OCI-LY1 (cell line): Measurements from ENCODE around the gene USP6NL.

ENCODE experiments used
- H2AFZ ChIP-seq: fragments of 200-600 bp; sonication (generic), shearing (Covaris generic); 2 replicates; pipeline ENCODE4 v1.6.0; 2014; ENCODE audit warnings: antibody characterized with exemption, mild to moderate bottlenecking, low read length
- H3F3A ChIP-seq: fragments of 200-600 bp; sonication (generic), shearing (Covaris generic); 2 replicates; pipeline ENCODE4 v1.6.0; 2014; ENCODE audit warnings: mild to moderate bottlenecking, antibody characterized with exemption, low read length, moderate library complexity; ENCODE audit not compliant: insufficient read depth
- H3K27ac ChIP-seq: fragments of 200-600 bp; sonication (generic); 2 replicates; pipeline ENCODE4 v1.5.1; 2014; ENCODE audit warnings: low read length, mixed run types, mild to moderate bottlenecking, low read depth; ENCODE audit not compliant: poor library complexity, severe bottlenecking
- H3K27me3 ChIP-seq: fragments of 200-600 bp; sonication (generic); 2 replicates; pipeline ENCODE4 v1.6.0; 2014; ENCODE audit warnings: antibody characterized with exemption, mild to moderate bottlenecking, low read length, moderate library complexity; ENCODE audit not compliant: insufficient read depth
- H3K36me3 ChIP-seq: fragments of 200-600 bp; sonication (generic); 2 replicates; pipeline ENCODE4 v1.6.1; 2014; ENCODE audit warnings: mild to moderate bottlenecking, antibody characterized with exemption, low read length, moderate library complexity, mixed read lengths; ENCODE audit not compliant: insufficient read depth
- H3K4me1 ChIP-seq: fragments of 200-600 bp; sonication (generic); 2 replicates; pipeline ENCODE4 v1.5.1; 2014; ENCODE audit warnings: mild to moderate bottlenecking, low read length, moderate library complexity; ENCODE audit not compliant: insufficient read depth, severe bottlenecking
- H3K4me2 ChIP-seq: fragments of 200-600 bp; sonication (generic), shearing (Covaris generic); 2 replicates; pipeline ENCODE4 v1.6.1; 2014; ENCODE audit warnings: low read length
- H3K4me3 ChIP-seq: fragments of 200-600 bp; sonication (generic); 2 replicates; pipeline ENCODE4 v1.5.1; 2014; ENCODE audit warnings: low read length, low read depth, mild to moderate bottlenecking, mixed read lengths; ENCODE audit not compliant: poor library complexity, severe bottlenecking
- H3K79me2 ChIP-seq: fragments of 200-600 bp; shearing (Covaris generic); 2 replicates; pipeline ENCODE4 v1.6.1; 2016; ENCODE audit warnings: mixed run types, low read length, mixed read lengths; ENCODE audit not compliant: insufficient read depth
- H3K9ac ChIP-seq: fragments of 200-600 bp; sonication (generic), shearing (Covaris generic); 2 replicates; pipeline ENCODE4 v1.6.1; 2014; ENCODE audit warnings: mild to moderate bottlenecking, low read length, mixed read lengths
- H3K9me2 ChIP-seq: fragments of 200-600 bp; sonication (generic), shearing (Covaris generic); 2 replicates; pipeline ENCODE4 v1.6.1; 2014; ENCODE audit warnings: low read depth, mild to moderate bottlenecking, low read length, mixed read lengths
- H3K9me3 ChIP-seq: fragments of 200-600 bp; shearing (Covaris generic); 2 replicates; pipeline ENCODE4 v1.6.1; 2014; ENCODE audit warnings: low read length, mixed read lengths
- H4K20me1 ChIP-seq: fragments of 200-600 bp; sonication (generic), shearing (Covaris generic); 2 replicates; pipeline ENCODE4 v1.6.0; 2016; ENCODE audit warnings: mild to moderate bottlenecking, low read length; ENCODE audit not compliant: insufficient read depth
- EZH2 ChIP-seq: fragments of 200-600 bp; sonication (generic), shearing (Covaris generic); IDR thresholded peaks from 2 replicates; pipeline ENCODE4 v1.8.0; 2017; ENCODE audit warnings: borderline replicate concordance, mixed run types, mild to moderate bottlenecking, antibody characterized with exemption, low read length, moderate library complexity, mixed read lengths
- TF ChIP-seq, protein P1 (sequence below): fragments of 200-600 bp; sonication (generic), shearing (Covaris generic); IDR thresholded peaks from 2 replicates; pipeline ENCODE4 v1.5.1; 2017; ENCODE audit warnings: mild to moderate bottlenecking, antibody characterized with exemption, low read length, moderate library complexity, mixed read lengths

The USP6NL gene

DNA sequence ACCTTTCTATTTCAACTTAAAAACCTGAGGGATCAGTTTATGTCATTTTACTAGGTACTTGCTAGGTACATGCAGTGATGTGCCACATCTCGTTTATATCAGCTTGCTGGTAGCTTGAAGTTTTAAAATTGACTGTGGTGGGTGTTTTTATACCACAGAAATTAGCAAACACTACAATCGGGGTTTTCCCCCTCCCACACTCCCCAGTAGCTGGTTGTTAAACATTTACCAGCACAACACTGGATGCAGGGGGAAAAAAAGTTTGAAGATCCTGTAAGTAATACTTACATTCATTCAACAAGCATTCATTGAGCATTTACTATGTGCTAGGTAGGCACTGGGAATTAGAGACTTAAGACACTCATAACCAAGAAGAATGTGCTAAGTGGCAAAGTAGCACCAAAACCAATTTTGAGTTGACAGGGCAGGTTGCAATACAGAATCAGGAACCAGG is 32.6 kb downstream of the USP6NL start:
- H3K27ac ChIP-seq, result no peak overlapping the region
- no peaks in the 10 kb centered on the region for H3K36me3 ChIP-seq
- H2AFZ ChIP-seq, result no peak overlapping the region
- peaks cover 22% of the 10 kb centered on the region; the same call in 1 of the 2 replicates for H3K79me2 ChIP-seq
- peaks cover 14% of the 10 kb centered on the region for H3K4me1 ChIP-seq
- H3K4me2 ChIP-seq, result no peak overlapping the region
- no peak overlapping the region for H3K9ac ChIP-seq
- no peaks in the 10 kb centered on the region for H3K27me3 ChIP-seq
- no peaks in the 10 kb centered on the region for H3K9me2 ChIP-seq
- H3F3A ChIP-seq, result no peaks in the 10 kb centered on the region
- H3K4me3 ChIP-seq, result no peak overlapping the region
- no peaks in the 10 kb centered on the region for H3K9me3 ChIP-seq
- TF ChIP-seq, protein P1, sequence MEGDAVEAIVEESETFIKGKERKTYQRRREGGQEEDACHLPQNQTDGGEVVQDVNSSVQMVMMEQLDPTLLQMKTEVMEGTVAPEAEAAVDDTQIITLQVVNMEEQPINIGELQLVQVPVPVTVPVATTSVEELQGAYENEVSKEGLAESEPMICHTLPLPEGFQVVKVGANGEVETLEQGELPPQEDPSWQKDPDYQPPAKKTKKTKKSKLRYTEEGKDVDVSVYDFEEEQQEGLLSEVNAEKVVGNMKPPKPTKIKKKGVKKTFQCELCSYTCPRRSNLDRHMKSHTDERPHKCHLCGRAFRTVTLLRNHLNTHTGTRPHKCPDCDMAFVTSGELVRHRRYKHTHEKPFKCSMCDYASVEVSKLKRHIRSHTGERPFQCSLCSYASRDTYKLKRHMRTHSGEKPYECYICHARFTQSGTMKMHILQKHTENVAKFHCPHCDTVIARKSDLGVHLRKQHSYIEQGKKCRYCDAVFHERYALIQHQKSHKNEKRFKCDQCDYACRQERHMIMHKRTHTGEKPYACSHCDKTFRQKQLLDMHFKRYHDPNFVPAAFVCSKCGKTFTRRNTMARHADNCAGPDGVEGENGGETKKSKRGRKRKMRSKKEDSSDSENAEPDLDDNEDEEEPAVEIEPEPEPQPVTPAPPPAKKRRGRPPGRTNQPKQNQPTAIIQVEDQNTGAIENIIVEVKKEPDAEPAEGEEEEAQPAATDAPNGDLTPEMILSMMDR, result no peak
- TF ChIP-seq EZH2, result no peak
- H4K20me1 ChIP-seq, result no peaks in the 10 kb centered on the region

DNA sequence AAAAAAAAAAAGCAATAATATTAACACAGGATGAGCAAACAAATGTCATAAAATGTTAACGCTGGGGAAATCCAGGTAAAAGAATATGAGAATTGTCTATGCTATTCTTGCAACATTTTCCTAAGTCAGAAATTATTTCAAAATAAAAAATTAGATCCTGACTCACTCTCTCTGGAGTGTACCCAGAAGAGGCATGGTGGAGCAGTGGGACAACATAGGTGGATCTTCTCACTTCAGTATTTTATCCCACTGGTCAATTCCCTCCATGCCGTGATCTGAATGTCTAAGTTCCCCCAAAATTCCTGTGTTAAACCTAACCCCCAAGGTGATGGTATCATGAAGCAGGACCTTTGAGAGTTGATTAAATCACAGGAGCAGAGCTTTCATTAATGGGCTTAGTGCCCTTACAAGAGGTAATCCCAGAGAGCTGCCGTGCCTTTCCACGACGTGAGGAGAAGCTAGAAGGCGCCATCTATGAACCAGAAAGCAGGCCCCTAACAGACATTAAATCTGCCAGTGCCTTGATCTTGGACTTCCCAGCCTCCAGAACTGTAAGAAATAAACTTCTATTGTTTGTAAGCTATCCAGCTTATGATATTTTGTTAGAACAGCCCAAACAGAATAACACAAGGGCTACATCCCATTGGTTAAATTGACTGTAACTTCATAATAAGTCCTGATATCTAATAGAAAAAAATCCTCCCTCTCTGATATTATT is 35.2 kb downstream of the USP6NL start:
- Histone ChIP-seq H3K4me3 (no peak overlapping the region), H3K36me3 (no peaks in the 10 kb centered on the region), H3K4me2 (no peak overlapping the region), H3K27ac (no peak overlapping the region), H3K9ac (no peak overlapping the region), H3K79me2 (peaks cover 27% of the 10 kb centered on the region; the same call in 1 of the 2 replicates), H3K27me3 (no peaks in the 10 kb centered on the region), H4K20me1 (no peaks in the 10 kb centered on the region; the same call in 1 of the 2 replicates), H3K9me3 (no peaks in the 10 kb centered on the region), H3K4me1 (peaks cover 26% of the 10 kb centered on the region), H3K9me2 (no peaks in the 10 kb centered on the region), H2AFZ (no peak overlapping the region), H3F3A (no peaks in the 10 kb centered on the region)
- TF ChIP-seq, protein P1, result no peak
- TF ChIP-seq EZH2, result no peak

DNA sequence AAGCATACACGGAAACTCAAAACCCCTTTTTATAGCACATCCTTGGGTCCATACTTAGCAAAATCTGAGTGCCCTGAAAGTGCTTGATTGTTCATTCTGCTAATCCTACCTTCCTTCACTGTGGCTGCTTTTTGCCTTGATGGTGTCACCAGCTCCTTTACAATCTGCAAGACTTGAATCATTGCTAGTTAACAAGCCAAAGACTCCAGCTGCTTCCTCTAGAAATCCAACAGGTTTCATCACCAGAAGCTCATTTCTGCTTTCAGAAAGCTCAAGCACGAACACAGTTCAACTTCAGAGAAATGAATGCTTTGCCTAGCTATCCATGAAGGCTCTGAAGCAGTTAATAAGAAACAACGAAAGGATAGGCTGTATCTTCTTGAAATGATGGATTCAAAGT is 38.0 kb downstream of the USP6NL start:
- no peaks in the 10 kb centered on the region for H3F3A ChIP-seq
- H3K9me2 ChIP-seq, result no peaks in the 10 kb centered on the region
- no peaks in the 10 kb centered on the region; the same call in 1 of the 2 replicates for H4K20me1 ChIP-seq
- H3K9me3 ChIP-seq, result no peaks in the 10 kb centered on the region
- H2AFZ ChIP-seq, result no peak overlapping the region
- peak overlapping the region; percentile 27; the same call in 1 of the 2 replicates for H3K4me2 ChIP-seq
- H3K27ac ChIP-seq, result peak overlapping the region; percentile 13
- no peak overlapping the region for H3K4me3 ChIP-seq
- no peaks in the 10 kb centered on the region for H3K36me3 ChIP-seq
- H3K4me1 ChIP-seq, result peaks cover 48% of the 10 kb centered on the region
- no peak overlapping the region for H3K9ac ChIP-seq
- H3K79me2 ChIP-seq, result peaks cover 41% of the 10 kb centered on the region
- no peak for TF ChIP-seq EZH2
- TF ChIP-seq, protein P1, result no peak
- H3K27me3 ChIP-seq, result no peaks in the 10 kb centered on the region
